HUES48 (cell line): ENCODE results near the gene CD58.
A peak's percentile ranks its signal among the peaks of the same experiment; 100 is the strongest.

Source experiments
- H3K27ac ChIP-seq: one replicate; pipeline ENCODE4 v1.7.0; 2013; ENCODE audit warnings: low read depth, low read length, inconsistent platforms
- H3K27me3 ChIP-seq: 2 replicates; pipeline ENCODE4 v1.6.1; 2013; ENCODE audit warnings: mild to moderate bottlenecking, low read length; ENCODE audit not compliant: control insufficient read depth, insufficient read depth
- H3K36me3 ChIP-seq: 2 replicates; pipeline ENCODE4 v1.6.1; 2013; ENCODE audit warnings: low read length; ENCODE audit not compliant: control insufficient read depth, insufficient read depth
- H3K4me1 ChIP-seq: 2 replicates; pipeline ENCODE4 v1.6.1; 2013; ENCODE audit warnings: mild to moderate bottlenecking, low read length; ENCODE audit not compliant: control insufficient read depth, insufficient read depth
- H3K4me3 ChIP-seq: 2 replicates; pipeline ENCODE4 v1.5.1; 2013; ENCODE audit warnings: mild to moderate bottlenecking, low read depth, low read length
- H3K9ac ChIP-seq: 2 replicates; pipeline ENCODE4 v1.6.1; 2013; ENCODE audit warnings: mild to moderate bottlenecking, low read depth, low read length, moderate library complexity
- H3K9me3 ChIP-seq: 2 replicates; pipeline ENCODE4 v1.6.1; 2013; ENCODE audit warnings: low read length; ENCODE audit not compliant: control insufficient read depth, insufficient read depth

The CD58 gene

DNA sequence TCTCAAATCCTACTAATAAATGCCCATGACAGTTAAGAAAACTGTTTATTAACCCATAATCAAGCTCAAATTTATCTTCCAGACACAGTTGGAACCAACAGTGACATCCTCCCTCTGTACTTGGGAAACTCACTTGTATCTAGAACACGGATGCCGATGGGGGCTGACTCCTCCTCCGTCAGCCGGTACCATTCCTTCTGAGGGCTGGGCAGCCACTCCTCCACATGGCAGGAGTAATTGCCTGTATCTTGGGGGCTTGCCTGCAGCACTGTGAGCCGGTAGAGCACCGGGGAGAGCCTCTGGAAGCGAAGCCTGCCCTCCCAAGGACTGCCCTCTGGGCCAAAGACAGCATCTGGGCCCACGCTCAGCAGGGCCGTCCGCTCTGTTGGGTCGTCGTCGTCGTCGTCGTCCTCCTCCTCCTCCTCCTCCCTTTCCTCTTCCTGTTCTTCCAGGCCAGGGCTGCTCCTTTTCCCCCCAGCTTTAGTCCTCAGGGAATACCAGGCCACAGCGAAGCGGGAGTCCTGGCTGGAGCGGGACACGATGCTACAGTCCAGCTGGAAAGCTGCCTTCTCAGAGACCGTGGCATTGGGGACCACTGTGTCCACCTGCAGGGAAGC lies 8.5 kb upstream of the CD58 start:
- Histone ChIP-seq H3K4me1 (peaks cover 6% of the 10 kb centered on the region; the same call in 1 of the 2 replicates), H3K36me3 (peaks cover 26% of the 10 kb centered on the region), H3K4me3 (no peak overlapping the region), H3K9me3 (no peaks in the 10 kb centered on the region), H3K27me3 (no peaks in the 10 kb centered on the region), H3K27ac (no peak overlapping the region), H3K9ac (no peak overlapping the region)

DNA sequence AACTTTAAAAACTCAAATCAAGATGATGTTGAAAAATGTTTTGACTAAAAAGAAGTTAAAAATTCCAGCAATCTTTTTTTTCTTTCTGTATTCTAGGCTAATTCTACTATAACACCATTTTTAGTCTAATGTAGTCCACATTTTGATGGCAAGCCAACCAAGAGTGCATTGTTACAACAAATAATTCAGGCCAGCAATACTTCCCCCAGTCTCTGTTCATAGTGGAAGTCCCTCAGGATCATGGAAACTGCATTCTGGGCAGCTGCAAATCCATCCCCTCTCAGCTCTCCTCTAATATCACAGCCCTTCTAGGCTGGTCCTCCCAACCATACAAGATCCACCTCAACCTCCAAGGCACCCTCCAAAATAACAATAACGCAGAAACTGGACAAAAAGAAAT lies 7.8 kb upstream of the CD58 start:
- H3K36me3 ChIP-seq, result peaks cover 21% of the 10 kb centered on the region
- H3K9me3 ChIP-seq, result no peaks in the 10 kb centered on the region
- no peaks in the 10 kb centered on the region for H3K27me3 ChIP-seq
- no peak overlapping the region for H3K4me3 ChIP-seq
- no peak overlapping the region for H3K27ac ChIP-seq
- peaks cover 6% of the 10 kb centered on the region; the same call in 1 of the 2 replicates for H3K4me1 ChIP-seq
- no peak overlapping the region for H3K9ac ChIP-seq

DNA sequence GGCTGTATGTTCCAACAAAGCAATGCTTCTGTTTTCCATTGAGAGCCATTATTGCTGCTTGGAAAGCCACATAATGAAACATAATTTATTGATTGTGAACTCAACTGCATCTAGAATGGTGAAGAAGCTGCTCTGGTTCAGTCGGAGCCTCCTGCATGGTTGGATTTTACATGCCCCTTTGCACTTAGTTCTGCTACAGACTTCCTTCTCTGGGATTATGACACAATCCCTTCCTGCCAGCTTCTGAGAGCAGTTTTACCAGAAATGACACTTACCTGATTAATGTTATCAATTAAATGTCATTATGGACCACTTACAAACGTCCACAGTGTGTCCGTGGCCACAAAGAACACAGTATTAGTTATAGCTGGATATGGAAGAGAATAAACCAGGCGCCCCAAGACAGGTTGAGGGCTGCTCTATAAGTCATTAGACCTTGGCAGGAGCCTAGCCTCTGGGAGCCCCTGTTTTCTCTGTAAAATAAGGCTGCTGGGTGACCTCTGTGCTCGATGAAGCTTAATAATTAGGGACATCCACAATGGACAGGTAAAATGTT lies 7.0 kb upstream of the CD58 start:
- Histone ChIP-seq H3K36me3 (peaks cover 14% of the 10 kb centered on the region; the same call in 1 of the 2 replicates), H3K4me1 (peaks cover 7% of the 10 kb centered on the region), H3K9ac (no peak overlapping the region)

GRCh38 chr1:116574581-116575291 lies 3.9 kb upstream of the CD58 start:
- no peak overlapping the region for H3K4me3 ChIP-seq
- no peak overlapping the region for H3K27ac ChIP-seq
- peaks cover 10% of the 10 kb centered on the region; the same call in 1 of the 2 replicates for H3K36me3 ChIP-seq
- peaks cover 23% of the 10 kb centered on the region for H3K4me1 ChIP-seq
- no peaks in the 10 kb centered on the region for H3K9me3 ChIP-seq
- peaks cover 16% of the 10 kb centered on the region for H3K27me3 ChIP-seq
- no peak overlapping the region for H3K9ac ChIP-seq

More for the DNA sequence above, 7.0 kb upstream of the CD58 start:
- Histone ChIP-seq H3K27me3 (peaks cover under 1% of the 10 kb centered on the region; the same call in 1 of the 2 replicates), H3K27ac (no peak overlapping the region), H3K9me3 (no peaks in the 10 kb centered on the region), H3K4me3 (no peak overlapping the region)

DNA sequence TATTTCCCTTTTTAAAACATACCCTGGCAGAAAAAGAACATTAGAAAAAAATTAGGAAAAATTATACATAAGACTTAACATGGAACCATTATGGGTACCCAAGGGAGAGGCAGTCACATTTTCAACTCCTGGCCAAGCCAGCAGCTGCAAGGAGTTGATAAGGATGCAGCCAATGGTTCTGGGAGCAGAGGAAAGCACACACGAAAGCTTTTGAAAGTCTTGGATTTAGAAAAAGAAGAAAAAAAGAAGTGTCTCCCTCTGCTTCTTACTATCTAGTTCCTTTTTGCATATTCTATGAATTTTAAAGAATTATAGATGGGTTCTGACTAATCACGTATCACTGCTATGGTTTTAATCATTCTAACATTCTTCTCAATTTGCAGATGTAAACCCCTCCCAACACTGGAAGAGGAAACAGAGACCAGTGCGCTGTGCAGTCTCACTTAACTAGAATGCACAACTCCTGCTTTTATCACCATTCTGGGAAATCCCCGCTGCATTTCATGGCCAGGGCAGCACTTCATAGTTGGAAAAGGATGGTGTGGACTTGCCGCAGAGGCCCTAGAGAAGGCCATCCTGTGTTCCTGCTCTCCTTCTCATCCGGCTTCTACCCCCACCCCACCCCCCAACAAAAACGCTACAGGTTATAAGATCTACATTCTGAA lies 2.7 kb upstream of the CD58 start:
- no peak overlapping the region for H3K27ac ChIP-seq
- no peaks in the 10 kb centered on the region for H3K9me3 ChIP-seq
- no peak overlapping the region for H3K9ac ChIP-seq
- peaks cover 16% of the 10 kb centered on the region for H3K27me3 ChIP-seq
- H3K36me3 ChIP-seq, result 0 out of 2 replicates have a peak, but pooled peaks cover 6% of the 10 kb centered on the region
- no peak overlapping the region for H3K4me3 ChIP-seq
- H3K4me1 ChIP-seq, result peaks cover 23% of the 10 kb centered on the region

GRCh38 chr1:116572771-116573430 lies 2.1 kb upstream of the CD58 start:
- Histone ChIP-seq H3K36me3 (0 out of 2 replicates have a peak, but pooled peaks cover 6% of the 10 kb centered on the region), H3K27ac (no peak overlapping the region), H3K4me3 (no peak overlapping the region), H3K9me3 (no peaks in the 10 kb centered on the region), H3K27me3 (peaks cover 16% of the 10 kb centered on the region), H3K9ac (no peak overlapping the region), H3K4me1 (peaks cover 23% of the 10 kb centered on the region)

GRCh38 chr1:116572099-116572498 lies 1.3 kb upstream of the CD58 start:
- no peak overlapping the region for H3K27ac ChIP-seq
- H3K4me1 ChIP-seq, result peaks cover 23% of the 10 kb centered on the region
- no peak overlapping the region for H3K9ac ChIP-seq
- no peak overlapping the region for H3K4me3 ChIP-seq
- H3K9me3 ChIP-seq, result no peaks in the 10 kb centered on the region
- peaks cover 16% of the 10 kb centered on the region for H3K27me3 ChIP-seq
- H3K36me3 ChIP-seq, result 0 out of 2 replicates have a peak, but pooled peaks cover 2% of the 10 kb centered on the region

- H3K9me3 ChIP-seq, result no peaks in the 10 kb centered on the region
- peak overlapping the region; percentile 8 for H3K27ac ChIP-seq
- no peaks in the 10 kb centered on the region for H3K36me3 ChIP-seq
- H3K27me3 ChIP-seq, result peaks cover 16% of the 10 kb centered on the region
- peak overlapping the region; percentile 56 for H3K9ac ChIP-seq
- H3K4me1 ChIP-seq, result peaks cover 23% of the 10 kb centered on the region
- H3K4me3 ChIP-seq, result peak overlapping the region; percentile 86
Measured at GRCh38 chr1:116571215-116571919, 541 bp upstream of the CD58 start.

GRCh38 chr1:116569776-116570357 lies 959 bp downstream of the CD58 start:
- H3K9me3 ChIP-seq, result no peaks in the 10 kb centered on the region
- H3K36me3 ChIP-seq, result no peaks in the 10 kb centered on the region
- peak overlapping the region; percentile 86 for H3K4me3 ChIP-seq
- no peak overlapping the region for H3K27ac ChIP-seq
- peaks cover 16% of the 10 kb centered on the region for H3K27me3 ChIP-seq
- H3K4me1 ChIP-seq, result peaks cover 19% of the 10 kb centered on the region
- 0 out of 2 replicates have a peak overlapping the region, but pooled peaks have one; percentile 8 for H3K9ac ChIP-seq

- peaks cover 16% of the 10 kb centered on the region for H3K27me3 ChIP-seq
Measured at GRCh38 chr1:116569381-116569670, 1.5 kb downstream of the CD58 start.

More at GRCh38 chr1:116569381-116569670, 1.5 kb downstream of the CD58 start:
- Histone ChIP-seq H3K4me3 (no peak overlapping the region), H3K27ac (no peak overlapping the region), H3K4me1 (peaks cover 17% of the 10 kb centered on the region), H3K36me3 (no peaks in the 10 kb centered on the region), H3K9me3 (no peaks in the 10 kb centered on the region), H3K9ac (no peak overlapping the region)
